Measurements from ENCODE around the gene SNX17. TPM values are rescaled to one million over a fixed set of nuclear protein-coding genes. Genes with fewer than 3 reads are reported as not detected.

SNX17 gene
- total RNA-seq, 1 experiment from 2014 or later: 60.6 TPM

DNA sequence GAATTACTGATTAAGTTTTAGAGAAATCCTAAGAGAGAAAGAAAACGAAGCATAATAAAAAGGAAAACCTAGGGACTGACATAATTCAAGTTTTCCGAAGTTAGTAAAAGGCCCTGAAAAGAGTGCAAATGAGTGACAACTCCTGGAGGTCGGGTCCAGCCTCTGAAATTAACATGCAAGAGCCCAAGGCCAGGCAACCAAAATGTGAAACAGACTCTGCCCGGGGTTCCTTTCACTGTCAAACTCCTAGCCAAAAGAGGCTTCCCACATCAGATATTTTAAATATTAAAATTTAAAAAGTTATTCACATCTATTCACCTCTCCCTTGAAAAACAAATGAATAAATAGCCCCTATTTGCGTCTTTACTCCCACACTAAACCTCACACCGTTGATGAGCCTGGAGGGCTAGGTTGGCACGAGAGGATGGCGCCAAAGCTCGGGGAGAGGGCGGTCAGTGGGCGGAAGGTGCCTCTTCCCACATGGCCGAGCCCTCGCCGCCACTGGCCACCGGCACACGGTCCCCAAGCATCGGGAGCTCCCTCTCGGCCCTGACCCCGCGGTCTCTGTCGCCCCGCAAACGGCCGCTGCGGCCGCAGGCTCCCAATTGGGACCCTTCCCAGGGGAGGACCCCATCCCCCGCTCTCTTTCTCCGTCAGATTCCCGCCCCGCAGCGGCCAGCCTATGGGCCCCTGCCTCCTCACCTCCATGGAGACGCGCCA lies 38.3 kb downstream of the SNX17 start:
- peaks cover 40% of the 10 kb centered on the region for H3F3A ChIP-seq (ENCODE audit: insufficient read depth, low read depth)
- peaks cover 56% of the 10 kb centered on the region for H3K79me2 ChIP-seq (ENCODE audit: low read depth)
- H3K27ac ChIP-seq: peak overlapping the region; percentile 63
- peaks cover 26% of the 10 kb centered on the region for H3K4me1 ChIP-seq (replicated peaks; ENCODE audit: insufficient read depth)
- H2AFZ ChIP-seq: peak overlapping the region; percentile 93
- ChIA-PET CTCF (no interaction called here), POLR2A (ENCODE audit: unreplicated experiment) (interaction anchor here (0.6 to 1.0 kb wide), 4 partner anchors 12 to 988 kb away, joined by 3 to 13 read pairs (median 4); no protein-coding TSS in a partner anchor)
- intact Hi-C loops (cut with micrococcal nuclease; ENCODE audit: unreplicated experiment): loop anchor here (1.0 to 5.0 kb wide), 5 partner anchors 20 to 275 kb away; partner anchors contain the start of genes CCDC121, GPN1, KRTCAP3 and NRBP1
- TSS peak; percentile 37 for BruUV-seq (replicated peaks)
- H3K27me3 ChIP-seq (ENCODE audit: insufficient read depth, low read depth): no peaks in the 10 kb centered on the region
- no peak for TF ChIP-seq EZH2 (IDR thresholded peaks at IDR 0.05; ENCODE audit: low read depth)
- TF ChIP-seq, protein P1, sequence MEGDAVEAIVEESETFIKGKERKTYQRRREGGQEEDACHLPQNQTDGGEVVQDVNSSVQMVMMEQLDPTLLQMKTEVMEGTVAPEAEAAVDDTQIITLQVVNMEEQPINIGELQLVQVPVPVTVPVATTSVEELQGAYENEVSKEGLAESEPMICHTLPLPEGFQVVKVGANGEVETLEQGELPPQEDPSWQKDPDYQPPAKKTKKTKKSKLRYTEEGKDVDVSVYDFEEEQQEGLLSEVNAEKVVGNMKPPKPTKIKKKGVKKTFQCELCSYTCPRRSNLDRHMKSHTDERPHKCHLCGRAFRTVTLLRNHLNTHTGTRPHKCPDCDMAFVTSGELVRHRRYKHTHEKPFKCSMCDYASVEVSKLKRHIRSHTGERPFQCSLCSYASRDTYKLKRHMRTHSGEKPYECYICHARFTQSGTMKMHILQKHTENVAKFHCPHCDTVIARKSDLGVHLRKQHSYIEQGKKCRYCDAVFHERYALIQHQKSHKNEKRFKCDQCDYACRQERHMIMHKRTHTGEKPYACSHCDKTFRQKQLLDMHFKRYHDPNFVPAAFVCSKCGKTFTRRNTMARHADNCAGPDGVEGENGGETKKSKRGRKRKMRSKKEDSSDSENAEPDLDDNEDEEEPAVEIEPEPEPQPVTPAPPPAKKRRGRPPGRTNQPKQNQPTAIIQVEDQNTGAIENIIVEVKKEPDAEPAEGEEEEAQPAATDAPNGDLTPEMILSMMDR (conservative IDR thresholded peaks at IDR 0.05): no peak
- peak overlapping the region; percentile 97 for H3K4me3 ChIP-seq
- H3K9me3 ChIP-seq (ENCODE audit: insufficient read depth, low read depth): no peaks in the 10 kb centered on the region
- H4K20me1 ChIP-seq (ENCODE audit: insufficient read depth): peaks cover 44% of the 10 kb centered on the region
- H3K36me3 ChIP-seq (ENCODE audit: low read depth): peaks cover 12% of the 10 kb centered on the region; the same call in 1 of the 2 replicates
- H3K9me2 ChIP-seq (ENCODE audit: insufficient read depth): no peaks in the 10 kb centered on the region
- peak in 1 of 2 experiments; percentile 20 for DNase-seq
- peak overlapping the region; percentile 98 for H3K4me2 ChIP-seq

DNA sequence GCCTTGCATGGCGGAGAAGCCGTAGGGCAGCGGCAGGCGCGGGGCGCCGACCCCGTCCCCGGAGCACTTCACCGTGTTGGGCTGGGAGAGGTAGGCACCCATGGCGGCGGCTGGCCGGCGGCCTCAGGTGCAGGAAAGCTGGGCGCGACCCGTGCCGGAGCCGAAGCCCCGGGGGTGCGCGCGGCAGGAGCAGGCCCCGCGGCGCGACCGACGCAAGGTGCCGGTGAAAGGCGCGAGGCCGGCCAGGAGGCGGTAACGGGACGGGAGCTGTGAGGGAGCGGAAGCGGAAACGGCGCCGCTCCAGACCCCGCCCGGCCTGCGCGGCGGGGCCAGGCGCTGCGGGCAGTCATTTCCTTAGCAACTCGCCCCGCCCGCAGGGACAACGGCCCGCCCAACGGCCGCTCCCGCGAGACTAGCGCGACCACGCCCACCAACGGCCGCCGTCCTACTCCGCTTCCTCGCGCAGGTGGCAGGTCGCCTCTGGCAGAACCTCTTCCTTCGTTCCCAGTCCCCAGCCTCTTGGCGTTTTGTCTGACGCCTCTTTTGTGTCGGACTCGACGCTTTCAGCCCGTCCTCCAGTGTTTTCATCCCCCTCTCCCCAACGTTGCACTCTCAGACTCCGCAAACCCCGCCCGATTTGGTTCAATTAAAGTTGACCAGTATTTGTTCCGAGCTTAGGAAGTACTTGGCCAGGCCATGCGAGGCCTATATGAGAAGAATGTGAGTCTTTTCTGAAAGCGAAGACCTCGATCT lies 39.1 kb downstream of the SNX17 start, which contains the start of gene PPM1G:
TSS of gene PPM1G (minus strand) at position 271 of the 753 bp plus-strand sequence. CDS start at position 102, 169 bp downstream.
- Histone ChIP-seq H2AFZ (peak within 1 kb of the TSS; percentile 93), H3K27me3 (ENCODE audit: insufficient read depth, low read depth) (no peaks in the 10 kb centered on the region), H3K27ac (peak within 1 kb of the TSS; percentile 80), H4K20me1 (ENCODE audit: insufficient read depth) (peaks cover 37% of the 10 kb centered on the region), H3K4me1 (replicated peaks; ENCODE audit: insufficient read depth) (peaks cover 28% of the 10 kb centered on the region), H3K79me2 (ENCODE audit: low read depth) (peaks cover 48% of the 10 kb centered on the region), H3F3A (ENCODE audit: insufficient read depth, low read depth) (peaks cover 43% of the 10 kb centered on the region), H3K9me2 (ENCODE audit: insufficient read depth) (no peaks in the 10 kb centered on the region), H3K36me3 (ENCODE audit: low read depth) (peaks cover 12% of the 10 kb centered on the region; the same call in 1 of the 2 replicates), H3K4me2 (peak within 1 kb of the TSS; percentile 98), H3K9me3 (ENCODE audit: insufficient read depth, low read depth) (no peaks in the 10 kb centered on the region), H3K4me3 (peak within 1 kb of the TSS; percentile 97)
- POLR2A ChIA-PET (ENCODE audit: unreplicated experiment): interaction anchor here (0.6 to 1.0 kb wide), 4 partner anchors 33 to 1346 kb away, joined by 3 to 7 read pairs (median 3); no protein-coding TSS in a partner anchor
- TF ChIP-seq, protein P1 (conservative IDR thresholded peaks at IDR 0.05): no peak
- TF ChIP-seq EZH2 (IDR thresholded peaks at IDR 0.05; ENCODE audit: low read depth): no peak
- CTCF ChIA-PET: no interaction called here
- no TSS peak for BruUV-seq (replicated peaks)
- peak; percentile 86 to 97 for DNase-seq
- intact Hi-C loops (cut with micrococcal nuclease; ENCODE audit: unreplicated experiment): loop anchor here (1.0 to 5.0 kb wide), 2 partner anchors 19 to 218 kb away; partner anchors contain the start of genes CCDC121, GPN1 and NRBP1

DNA sequence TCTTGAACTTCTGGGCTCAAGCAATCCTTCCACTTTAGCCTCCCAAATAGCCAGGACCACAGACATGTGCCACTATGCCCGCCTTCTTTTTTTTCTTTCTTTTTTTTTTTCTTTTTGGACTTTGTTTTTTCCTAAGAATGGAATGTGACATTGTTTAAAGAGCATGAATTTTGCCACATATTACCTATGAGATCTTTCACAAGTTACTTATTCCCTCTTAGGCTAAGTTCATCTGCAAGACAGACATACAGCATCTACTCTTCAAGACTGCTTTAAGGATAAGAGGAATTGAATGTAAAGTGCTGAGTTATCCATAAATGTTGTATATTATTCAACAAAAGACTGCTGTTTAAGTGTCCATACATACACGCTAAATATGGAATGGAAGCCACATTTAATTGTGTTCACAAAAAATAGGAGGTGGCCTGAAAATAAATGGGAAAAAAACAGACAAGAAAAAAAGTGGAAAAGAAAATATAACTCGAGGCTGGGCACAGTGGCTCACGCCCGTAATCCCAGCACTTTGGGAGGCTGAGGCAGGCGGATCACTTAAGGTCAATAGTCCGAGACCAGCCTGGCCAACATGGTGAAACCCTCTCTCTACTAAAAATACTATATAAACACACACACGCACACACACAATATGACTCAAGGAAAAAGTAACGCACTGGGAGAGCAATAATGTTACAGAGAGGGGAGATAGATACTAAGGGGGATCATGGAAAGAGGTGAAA lies 42.2 kb downstream of the SNX17 start:
- no TSS peak for BruUV-seq (replicated peaks)

More for the DNA sequence above, 42.2 kb downstream of the SNX17 start:
- Histone ChIP-seq H3K4me3 (no peak overlapping the region), H3K4me2 (no peak overlapping the region), H3K36me3 (ENCODE audit: low read depth) (peaks cover under 1% of the 10 kb centered on the region; the same call in 1 of the 2 replicates), H3K9me3 (ENCODE audit: insufficient read depth, low read depth) (no peaks in the 10 kb centered on the region), H3K27me3 (ENCODE audit: insufficient read depth, low read depth) (no peaks in the 10 kb centered on the region), H3K9me2 (ENCODE audit: insufficient read depth) (no peaks in the 10 kb centered on the region), H3K27ac (no peak overlapping the region), H2AFZ (no peak overlapping the region), H3F3A (ENCODE audit: insufficient read depth, low read depth) (peaks cover 43% of the 10 kb centered on the region), H3K79me2 (ENCODE audit: low read depth) (peaks cover 17% of the 10 kb centered on the region), H3K4me1 (replicated peaks; ENCODE audit: insufficient read depth) (peaks cover 16% of the 10 kb centered on the region), H4K20me1 (ENCODE audit: insufficient read depth) (peaks cover 8% of the 10 kb centered on the region)
- no peak for DNase-seq
- intact Hi-C loops (cut with micrococcal nuclease; ENCODE audit: unreplicated experiment): no loop called here
- POLR2A ChIA-PET (ENCODE audit: unreplicated experiment): no interaction called here
- TF ChIP-seq EZH2 (IDR thresholded peaks at IDR 0.05; ENCODE audit: low read depth): no peak
- TF ChIP-seq, protein P1 (conservative IDR thresholded peaks at IDR 0.05): no peak
- CTCF ChIA-PET: no interaction called here
